Right atrium auricular region (tissue), 2 donors: ENCODE measurements around the gene FHL2. TPM values are rescaled to one million over a fixed set of nuclear protein-coding genes. Genes with fewer than 3 reads are reported as not detected.

Experiments used
- DNase-seq: peaks from one replicate; pipeline ENCODE4 v3.0.0-alpha.2; 2019; ENCODE audit warnings: low spot score
- H3K27ac ChIP-seq, 2 donors: fragments of 200-600 bp; sonication (generic); 1 replicate in 1 of 2; 2 replicates in 1 of 2; pipeline ENCODE4 v1.5.1; 2016 to 2019
- H3K27me3 ChIP-seq, 2 donors: fragments of 200-600 bp; sonication (generic); one replicate each; pipeline versions ENCODE4 v1.5.1 to v1.6.0; 2017 to 2019
- H3K36me3 ChIP-seq: fragments of 200-600 bp; sonication (generic); one replicate; pipeline ENCODE4 v1.5.1; 2016
- H3K4me1 ChIP-seq, 2 donors: fragments of 200-600 bp; sonication (generic); one replicate each; pipeline versions ENCODE4 v1.5.1 to v1.6.0; 2017 to 2019
- H3K4me3 ChIP-seq, 2 donors: fragments of 200-600 bp; sonication (generic); 1 replicate in 1 of 2; 2 replicates in 1 of 2; pipeline ENCODE4 v1.5.1; 2017 to 2019; ENCODE audit warnings: mild to moderate bottlenecking in 1 of 2, moderate library complexity in 1 of 2
- H3K9me3 ChIP-seq, 2 donors: fragments of 200-600 bp; sonication (generic); one replicate each; pipeline ENCODE4 v1.5.1; 2019
- total RNA-seq, 2 donors: library from RNA; depleted of rRNA; stranded (reverse); fragments of >200 nt; gene quantifications; one replicate each; pipeline ENCODE4 v1.1.0, GENCODE V29; 2016
- TF ChIP-seq, protein P1 (sequence below), 2 donors: fragments of 200-600 bp; sonication (generic); IDR thresholded peaks; one replicate each; pipeline ENCODE4 v1.5.1; 2019; ENCODE audit warnings: antibody characterized with exemption in 2 of 2

Gene FHL2
- total RNA-seq, 2 donors from 2014 or later, result 141 to 356 TPM

DNA sequence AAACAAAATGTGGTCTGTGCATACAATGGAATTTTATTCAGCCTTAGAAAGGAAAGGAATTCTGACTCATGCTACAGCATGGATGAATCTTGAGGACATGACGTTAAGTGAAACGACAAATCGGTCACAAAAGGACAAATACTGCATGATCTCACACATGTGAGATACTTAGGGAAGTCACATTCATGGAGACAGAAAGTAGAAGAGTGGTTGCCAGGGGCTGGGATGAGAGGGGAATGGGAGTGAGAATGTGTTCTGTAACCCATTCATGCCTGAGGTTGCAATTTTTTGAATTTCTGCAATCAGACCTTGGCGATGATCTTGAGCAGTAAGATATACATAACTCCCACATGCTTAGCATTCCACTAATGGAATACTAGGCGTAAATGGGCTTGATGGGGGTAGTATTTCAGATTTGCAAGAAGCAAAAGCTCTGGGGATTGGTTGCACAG lies 22.0 kb downstream of the FHL2 start:
- H3K4me3 ChIP-seq, result no peak overlapping the region
- peaks cover 22% of the 10 kb centered on the region for H3K36me3 ChIP-seq
- H3K27ac ChIP-seq, result no peak overlapping the region
- peak; percentile 38 for DNase-seq
- H3K9me3 ChIP-seq, result no peaks in the 10 kb centered on the region
- H3K4me1 ChIP-seq, result peaks cover 0 to 80% of the 10 kb centered on the region in 2 donors
- no peaks in the 10 kb centered on the region for H3K27me3 ChIP-seq
- TF ChIP-seq, protein P1, sequence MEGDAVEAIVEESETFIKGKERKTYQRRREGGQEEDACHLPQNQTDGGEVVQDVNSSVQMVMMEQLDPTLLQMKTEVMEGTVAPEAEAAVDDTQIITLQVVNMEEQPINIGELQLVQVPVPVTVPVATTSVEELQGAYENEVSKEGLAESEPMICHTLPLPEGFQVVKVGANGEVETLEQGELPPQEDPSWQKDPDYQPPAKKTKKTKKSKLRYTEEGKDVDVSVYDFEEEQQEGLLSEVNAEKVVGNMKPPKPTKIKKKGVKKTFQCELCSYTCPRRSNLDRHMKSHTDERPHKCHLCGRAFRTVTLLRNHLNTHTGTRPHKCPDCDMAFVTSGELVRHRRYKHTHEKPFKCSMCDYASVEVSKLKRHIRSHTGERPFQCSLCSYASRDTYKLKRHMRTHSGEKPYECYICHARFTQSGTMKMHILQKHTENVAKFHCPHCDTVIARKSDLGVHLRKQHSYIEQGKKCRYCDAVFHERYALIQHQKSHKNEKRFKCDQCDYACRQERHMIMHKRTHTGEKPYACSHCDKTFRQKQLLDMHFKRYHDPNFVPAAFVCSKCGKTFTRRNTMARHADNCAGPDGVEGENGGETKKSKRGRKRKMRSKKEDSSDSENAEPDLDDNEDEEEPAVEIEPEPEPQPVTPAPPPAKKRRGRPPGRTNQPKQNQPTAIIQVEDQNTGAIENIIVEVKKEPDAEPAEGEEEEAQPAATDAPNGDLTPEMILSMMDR (IDR thresholded peaks at IDR 0.05), result no peak

DNA sequence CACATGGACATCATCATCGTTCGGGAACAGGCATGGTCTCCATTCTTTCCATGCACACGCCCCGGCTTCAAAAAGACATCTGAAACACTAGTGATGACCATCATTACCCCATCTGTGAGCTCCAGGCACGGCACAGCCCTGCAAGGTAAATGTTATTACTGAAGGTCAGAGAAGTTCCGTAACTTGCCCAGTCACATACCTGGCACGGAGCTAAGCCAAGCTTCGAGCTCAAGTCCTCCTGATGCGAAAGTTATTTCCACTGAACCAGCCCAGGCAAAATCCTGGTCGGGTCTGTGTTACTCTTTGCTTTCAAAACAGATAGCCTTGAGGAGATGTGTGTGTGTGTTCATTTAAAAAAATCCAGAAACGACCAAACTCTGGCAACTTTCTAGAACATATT lies 22.8 kb downstream of the FHL2 start:
- Histone ChIP-seq H3K36me3 (peaks cover 19% of the 10 kb centered on the region), H3K9me3 (no peaks in the 10 kb centered on the region), H3K4me1 (peaks cover 0 to 72% of the 10 kb centered on the region in 2 donors)

DNA sequence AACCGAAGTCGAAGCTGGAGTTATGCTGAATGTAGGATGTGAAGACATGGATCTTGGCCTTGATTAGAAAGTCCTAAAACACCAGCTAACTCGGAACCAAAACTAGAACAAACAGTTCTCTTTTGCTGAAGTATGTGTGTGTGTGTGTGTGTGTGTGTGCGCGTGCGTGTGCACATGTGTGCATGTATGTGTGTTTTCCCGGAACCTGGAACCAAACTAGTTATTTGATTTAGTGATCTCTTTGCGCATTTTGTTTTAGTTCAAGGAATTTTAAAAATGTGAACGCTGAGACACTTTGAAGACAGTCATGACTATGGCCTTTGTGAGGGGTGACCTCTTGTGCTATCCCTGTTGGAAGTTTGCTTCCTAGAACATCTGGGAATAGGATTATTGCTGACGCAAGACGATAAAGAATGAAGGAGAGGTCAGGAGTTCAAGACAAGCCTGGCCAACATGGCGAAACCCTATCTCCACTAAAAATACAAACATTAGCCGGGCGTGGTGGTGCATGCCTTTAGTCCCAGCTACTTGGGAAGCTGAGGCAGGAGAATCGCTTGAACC lies 23.8 kb downstream of the FHL2 start:
- no peaks in the 10 kb centered on the region for H3K27me3 ChIP-seq
- TF ChIP-seq, protein P1 (IDR thresholded peaks at IDR 0.05), result no peak
- H3K27ac ChIP-seq, result peak overlapping the region; percentile 68
- peaks cover 0 to 68% of the 10 kb centered on the region in 2 donors for H3K4me1 ChIP-seq
- DNase-seq, result no peak
- peaks cover 27% of the 10 kb centered on the region for H3K36me3 ChIP-seq
- no peaks in the 10 kb centered on the region for H3K9me3 ChIP-seq
- no peak overlapping the region for H3K4me3 ChIP-seq

More for the DNA sequence above, 22.8 kb downstream of the FHL2 start:
- TF ChIP-seq, protein P1 (IDR thresholded peaks at IDR 0.05), result no peak
- peak overlapping the region; percentile 68 for H3K27ac ChIP-seq
- H3K27me3 ChIP-seq, result no peaks in the 10 kb centered on the region
- H3K4me3 ChIP-seq, result no peak overlapping the region
- no peak for DNase-seq

DNA sequence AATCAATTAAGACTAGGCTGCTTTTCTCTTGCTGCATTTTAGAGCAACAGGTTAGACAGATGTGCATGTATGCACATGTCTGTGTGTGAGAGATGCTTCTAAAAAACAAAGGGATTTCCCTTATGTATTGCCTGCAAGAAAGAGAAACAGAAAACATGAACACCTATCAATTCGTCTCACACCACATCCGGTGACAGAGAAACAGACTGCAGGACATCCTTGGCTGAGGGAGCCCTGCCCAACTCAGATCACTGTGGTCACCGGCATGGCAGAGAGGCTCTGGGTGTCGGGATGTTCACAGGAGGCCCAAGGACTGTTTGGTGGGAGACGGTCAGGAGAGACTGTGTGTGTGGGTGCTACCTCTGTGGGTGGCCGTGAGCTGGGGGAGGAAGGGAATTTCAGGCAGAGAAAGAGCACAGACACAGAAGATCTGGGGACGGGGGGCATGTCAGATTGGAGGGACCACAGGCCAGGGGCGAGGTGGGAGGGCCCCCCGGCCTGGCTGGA lies 24.9 kb downstream of the FHL2 start:
- Histone ChIP-seq H3K9me3 (no peaks in the 10 kb centered on the region), H3K27me3 (no peaks in the 10 kb centered on the region), H3K27ac (peak overlapping the region; percentile 68), H3K36me3 (peaks cover 31% of the 10 kb centered on the region), H3K4me1 (peaks cover 0 to 64% of the 10 kb centered on the region in 2 donors), H3K4me3 (no peak overlapping the region)
- TF ChIP-seq, protein P1 (IDR thresholded peaks at IDR 0.05), result no peak
- DNase-seq, result peak; percentile 58

DNA sequence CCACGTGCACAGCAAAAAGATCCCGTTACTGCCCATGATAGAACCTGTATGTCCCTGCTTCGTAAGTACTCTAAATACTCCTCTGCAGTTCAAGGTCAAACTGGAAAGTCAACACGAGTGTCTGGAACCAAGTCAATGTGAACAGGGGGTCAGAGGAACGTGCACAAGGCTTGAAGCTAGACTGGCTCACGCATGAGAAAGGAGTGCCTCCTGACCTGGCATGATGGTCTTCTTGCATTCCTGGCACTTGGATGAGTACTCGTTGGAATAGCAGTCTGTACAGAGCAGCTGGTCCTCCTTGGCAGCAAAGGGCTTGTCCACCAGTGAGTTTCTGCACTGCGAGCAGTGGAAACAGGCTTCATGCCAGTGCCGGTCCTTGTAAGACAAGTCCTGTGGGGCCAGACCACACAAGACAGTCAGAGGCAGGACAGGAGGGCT lies 25.5 kb downstream of the FHL2 start:
- TF ChIP-seq, protein P1 (IDR thresholded peaks at IDR 0.05), result no peak
- Histone ChIP-seq H3K27me3 (no peaks in the 10 kb centered on the region), H3K4me3 (no peak overlapping the region), H3K9me3 (no peaks in the 10 kb centered on the region), H3K27ac (peak overlapping the region; percentile 68), H3K4me1 (peaks cover 0 to 61% of the 10 kb centered on the region in 2 donors), H3K36me3 (peaks cover 37% of the 10 kb centered on the region)
- peak; percentile 82 for DNase-seq
